Stimulated activated CD4-positive, alpha-beta T cell treated with anti-CD3 and anti-CD28 coated beads, Interleukin-12 subunit alpha, Interleukin-12 subunit beta, amount 100 ng/mL, for 24 hours (primary cell): ENCODE data around the gene KIF6.
A peak's percentile ranks its signal among the peaks of the same experiment; 100 is the strongest.

Experiments used
- DNase-seq, 2 experiments: peaks; one replicate each; pipeline ENCODE4 v3.0.0-alpha.2; 2020; ENCODE audit warnings: low read depth in 2 of 2

Gene KIF6

GRCh38 chr6:39387785-39388184, 337.4 kb downstream of the KIF6 start:
- no peak for DNase-seq

GRCh38 chr6:39386487-39386886, 338.7 kb downstream of the KIF6 start:
- DNase-seq, result no peak

GRCh38 chr6:39381550-39382140, 343.6 kb downstream of the KIF6 start:
- DNase-seq, result no peak

- DNase-seq, result no peak
Observed at GRCh38 chr6:39380837-39381549, 344.2 kb downstream of the KIF6 start.

GRCh38 chr6:39378960-39379425, 346.2 kb downstream of the KIF6 start:
- no peak for DNase-seq

GRCh38 chr6:39378175-39378959, 346.8 kb downstream of the KIF6 start:
- DNase-seq, result no peak

GRCh38 chr6:39377539-39377950, 347.7 kb downstream of the KIF6 start:
- DNase-seq, result no peak

- DNase-seq, result no peak
Observed at GRCh38 chr6:39375405-39375804, 349.8 kb downstream of the KIF6 start.

GRCh38 chr6:39370390-39370789, 354.8 kb downstream of the KIF6 start:
- no peak for DNase-seq

- no peak for DNase-seq
Observed at GRCh38 chr6:39369987-39370386, 355.2 kb downstream of the KIF6 start.

- DNase-seq, result no peak
Observed at GRCh38 chr6:39367700-39368099, 357.5 kb downstream of the KIF6 start.

- no peak for DNase-seq
Observed at GRCh38 chr6:39366931-39367618, 358.1 kb downstream of the KIF6 start.

- DNase-seq, result no peak
Observed at GRCh38 chr6:39365281-39366074, 359.7 kb downstream of the KIF6 start.

GRCh38 chr6:39363280-39363679, 361.9 kb downstream of the KIF6 start:
- no peak for DNase-seq

GRCh38 chr6:39362487-39362865, 362.7 kb downstream of the KIF6 start:
- DNase-seq, result no peak

GRCh38 chr6:39361657-39362486, 363.3 kb downstream of the KIF6 start:
- peak; percentile 6 to 43 for DNase-seq

- DNase-seq, result no peak
Observed at GRCh38 chr6:39360378-39360777, 364.8 kb downstream of the KIF6 start.

- no peak for DNase-seq
Observed at GRCh38 chr6:39357998-39358686, 367.1 kb downstream of the KIF6 start.

GRCh38 chr6:39353698-39354315, 371.4 kb downstream of the KIF6 start:
- DNase-seq, result no peak
